HCT116 (cell line): ENCODE results near the gene FBXL17. TPM values are rescaled to one million over a fixed set of nuclear protein-coding genes. Genes with fewer than 3 reads are reported as not detected.

Source experiments
- ATAC-seq: fragments of 200-7000 bp; cut with Tn5 transposase; 2 replicates; pipeline ENCODE4 v1.9.1; 2020; ENCODE audit warnings: mild to moderate bottlenecking, moderate library complexity
- BruUV-seq: library from RNA; stranded (reverse); fragments of 400-500 nt; replicated peaks from 2 replicates; lab custom pipeline; 2021; lab: Mats Ljungman, UMichigan
- CTCF ChIA-PET: fragments of 300-600 bp; sonication (Branson Sonifier 250); formaldehyde crosslinking; loops from one replicate; lab custom pipeline; 2021; ENCODE audit warnings: antibody characterized with exemption; lab: Charles Lee
- POLR2A ChIA-PET: fragments of 300-600, 350-600 bp; sonication (Branson Sonifier 250); formaldehyde crosslinking; loops from one replicate; lab custom pipeline; 2021; ENCODE audit warnings: antibody characterized with exemption; lab: Charles Lee
- RAD21 ChIA-PET, 2 experiments: fragments of 300-600 bp; sonication (Branson Sonifier 250); formaldehyde crosslinking; loops; one replicate each; lab custom pipeline; 2023; ENCODE audit warnings: low total read pairs in 2 of 2; ENCODE audit not compliant: uncharacterized antibody in 2 of 2, unreplicated experiment in 2 of 2, low non-redundant PET in 1 of 2; lab: Charles Lee
- DNase-seq: peaks from one replicate; pipeline ENCODE4 v3.0.0-alpha.2; 2010; ENCODE audit warnings: low read depth, low spot score
- H2AFZ ChIP-seq: fragments of 200-600 bp; shearing (Covaris generic), sonication (generic); 2 replicates; pipeline ENCODE4 v1.6.1; 2017; ENCODE audit warnings: low read depth, mixed run types, mixed read lengths, antibody characterized with exemption, low read length; ENCODE audit not compliant: poor library complexity, severe bottlenecking
- H3K27ac ChIP-seq: 2 replicates; pipeline ENCODE4 v1.5.1; 2012; ENCODE audit warnings: low read depth, low read length
- H3K27me3 ChIP-seq: fragments of 200-600 bp; sonication (generic); 2 replicates; pipeline ENCODE4 v1.6.1; 2016; ENCODE audit warnings: mixed run types, low read length, mixed read lengths; ENCODE audit not compliant: insufficient read depth
- H3K36me3 ChIP-seq, 2 experiments: fragments of 200-500 bp in 1 of 2; fragments of 200-600 bp in 1 of 2; sonication (Bioruptor generic) in 1 of 2; sonication (generic) in 1 of 2; 2 replicates each; pipeline versions ENCODE4 v1.5.1 to v1.6.1; 2014 to 2016; ENCODE audit warnings: low read length in 2 of 2, inconsistent platforms in 1 of 2, mixed read lengths in 1 of 2, mixed run types in 1 of 2; ENCODE audit not compliant: insufficient read depth in 2 of 2, control insufficient read depth in 1 of 2
- H3K4me1 ChIP-seq, 2 experiments: fragments of 200-600 bp in 1 of 2; sonication (generic) in 1 of 2; 2 replicates each; pipeline versions ENCODE4 v1.5.1 to v1.6.1; 2012 to 2017; ENCODE audit warnings: low read length in 2 of 2, inconsistent platforms in 1 of 2, mild to moderate bottlenecking in 1 of 2, mixed read lengths in 1 of 2, mixed run types in 1 of 2, moderate library complexity in 1 of 2; ENCODE audit not compliant: insufficient read depth in 2 of 2, control insufficient read depth in 1 of 2
- H3K4me2 ChIP-seq: fragments of 200-600 bp; sonication (generic); 2 replicates; pipeline ENCODE4 v1.6.1; 2017; ENCODE audit warnings: mixed run types, low read length, mixed read lengths
- H3K4me3 ChIP-seq, 2 experiments: fragments of 200-600 bp in 1 of 2; sonication (generic) in 1 of 2; replicated peaks in 1 of 2; 2 replicates each; pipeline ENCODE4 v1.5.1; 2011 to 2016; ENCODE audit warnings: low read length in 2 of 2, control low read depth in 1 of 2, low read depth in 1 of 2, mild to moderate bottlenecking in 1 of 2, mixed read lengths in 1 of 2, mixed run types in 1 of 2
- H3K79me2 ChIP-seq: fragments of 200-600 bp; sonication (generic); 2 replicates; pipeline ENCODE4 v1.6.1; 2017; ENCODE audit warnings: mild to moderate bottlenecking, mixed run types, low read length, moderate library complexity, mixed read lengths; ENCODE audit not compliant: insufficient read depth
- H3K9ac ChIP-seq: fragments of 200-600 bp; sonication (generic); 2 replicates; pipeline ENCODE4 v1.6.1; 2016; ENCODE audit warnings: low read length, mixed read lengths
- H3K9me2 ChIP-seq: fragments of 200-600 bp; sonication (generic), shearing (Covaris generic); 2 replicates; pipeline ENCODE4 v1.6.1; 2017; ENCODE audit warnings: mixed run types, mild to moderate bottlenecking, moderate library complexity; ENCODE audit not compliant: insufficient read depth
- H3K9me3 ChIP-seq, 2 experiments: fragments of 200-500 bp in 1 of 2; fragments of 200-600 bp in 1 of 2; sonication (Bioruptor generic) in 1 of 2; sonication (generic) in 1 of 2; 2 replicates each; pipeline ENCODE4 v1.6.1; 2014 to 2017; ENCODE audit warnings: low read length in 2 of 2, mixed read lengths in 2 of 2, inconsistent platforms in 1 of 2, low read depth in 1 of 2, mild to moderate bottlenecking in 1 of 2, mixed run types in 1 of 2, moderate library complexity in 1 of 2; ENCODE audit not compliant: control insufficient read depth in 1 of 2, insufficient read depth in 1 of 2
- H4K20me1 ChIP-seq: fragments of 200-600 bp; sonication (generic), shearing (Covaris generic); 2 replicates; pipeline ENCODE4 v1.6.1; 2017; ENCODE audit warnings: mixed run types, mild to moderate bottlenecking, moderate library complexity; ENCODE audit not compliant: insufficient read depth
- ATF3 ChIP-seq: IDR thresholded peaks from 2 replicates; pipeline ENCODE4 v1.6.1; 2012
- CBX3 ChIP-seq: IDR thresholded peaks from 2 replicates; pipeline ENCODE4 v1.6.1; 2012; ENCODE audit warnings: low read depth
- EGR1 ChIP-seq: IDR thresholded peaks from 2 replicates; pipeline ENCODE4 v1.6.1; 2012; ENCODE audit warnings: low read depth
- ELF1 ChIP-seq: IDR thresholded peaks from 2 replicates; pipeline ENCODE4 v1.6.1; 2012; ENCODE audit warnings: low read depth, borderline replicate concordance
- EZH2 ChIP-seq: fragments of 200-600 bp; sonication (generic); IDR thresholded peaks from 2 replicates; pipeline ENCODE4 v1.6.1; 2017; ENCODE audit warnings: antibody characterized with exemption, mixed run types
- JUND ChIP-seq: IDR thresholded peaks from 2 replicates; pipeline ENCODE4 v1.6.1; 2012
- MAX ChIP-seq: IDR thresholded peaks from 2 replicates; pipeline ENCODE4 v1.6.1; 2012
- POLR2AphosphoS5 ChIP-seq: IDR thresholded peaks from 2 replicates; pipeline ENCODE4 v1.6.1; 2011; ENCODE audit warnings: mild to moderate bottlenecking, low read depth, low read length, moderate library complexity
- REST ChIP-seq: IDR thresholded peaks from 2 replicates; pipeline ENCODE4 v1.6.1; 2012; ENCODE audit warnings: low read depth
- SIN3A ChIP-seq: IDR thresholded peaks from 2 replicates; pipeline ENCODE4 v1.6.1; 2012; ENCODE audit warnings: low read depth
- SP1 ChIP-seq: IDR thresholded peaks from 2 replicates; pipeline ENCODE4 v1.6.1; 2012; ENCODE audit warnings: low read depth
- SRF ChIP-seq: IDR thresholded peaks from 2 replicates; pipeline ENCODE4 v1.6.1; 2012; ENCODE audit warnings: low read depth
- TCF7L2 ChIP-seq: IDR thresholded peaks from 2 replicates; pipeline ENCODE4 v1.7.0; 2011; ENCODE audit warnings: borderline replicate concordance, inconsistent platforms; ENCODE audit not compliant: insufficient read depth, insufficient read length; ENCODE audit errors: extremely low read depth
- ZBTB33 ChIP-seq: IDR thresholded peaks from 2 replicates; pipeline ENCODE4 v1.6.1; 2011; ENCODE audit warnings: mild to moderate bottlenecking, low read length, moderate library complexity; ENCODE audit not compliant: insufficient replicate concordance; ENCODE audit errors: extremely low read depth
- ZFX ChIP-seq: fragments of 450-650 bp; IDR thresholded peaks from 2 replicates; pipeline ENCODE4 v1.6.1; 2017
- ZNF274 ChIP-seq: fragments of 200-500 bp; sonication (Bioruptor generic); IDR thresholded peaks from 2 replicates; pipeline ENCODE4 v1.6.1; 2014; ENCODE audit warnings: mild to moderate bottlenecking, low read depth, low read length, inconsistent platforms
- intact Hi-C: fragments of 100-400 bp; cut with micrococcal nuclease; formaldehyde crosslinking; loops from 2 replicates; pipeline ENCODE4 v1.10.0; 2022
- total RNA-seq: library from RNA; stranded (reverse); gene quantifications from one replicate; pipeline ENCODE4 v1.2.1, GENCODE V29; 2021; ENCODE audit not compliant: unreplicated experiment

Gene FBXL17
- total RNA-seq, 1 experiment from 2014 or later: 9.4 TPM

GRCh38 chr5:107840161-107840560 lies 541.7 kb downstream of the FBXL17 start:
- no peak for ATAC-seq
- Histone ChIP-seq H3K4me2 (no peak overlapping the region), H3K9ac (no peak overlapping the region), H3K4me3 (no peak overlapping the region), H3K9me2 (no peaks in the 10 kb centered on the region), H3K27ac (no peak overlapping the region), H3K36me3 (no peaks in the 10 kb centered on the region), H3K27me3 (no peaks in the 10 kb centered on the region), H3K4me1 (no peaks in the 10 kb centered on the region), H3K79me2 (no peaks in the 10 kb centered on the region), H4K20me1 (no peaks in the 10 kb centered on the region), H2AFZ (no peak overlapping the region), H3K9me3 (no peaks in the 10 kb centered on the region)
- DNase-seq: no peak
- intact Hi-C loops: no loop called here
- CTCF ChIA-PET: no interaction called here
- BruUV-seq: no TSS peak
- RAD21 ChIA-PET: no interaction called here
- no peak for TF ChIP-seq SP1
- no peak for TF ChIP-seq JUND
- TF ChIP-seq EZH2: no peak
- TF ChIP-seq TCF7L2: no peak
- TF ChIP-seq ZNF274: no peak
- no peak for TF ChIP-seq ZBTB33
- no peak for TF ChIP-seq ATF3
- TF ChIP-seq ELF1: no peak
- no peak for TF ChIP-seq EGR1
- no peak for TF ChIP-seq CBX3
- no peak for TF ChIP-seq POLR2AphosphoS5
- TF ChIP-seq ZFX: no peak
- TF ChIP-seq MAX: no peak
- no peak for TF ChIP-seq SIN3A
- no peak for TF ChIP-seq SRF
- no peak for TF ChIP-seq REST
- POLR2A ChIA-PET: no interaction called here
